HCT116 (cell line): ENCODE data around the gene MYH11. TPM values are rescaled to one million over a fixed set of nuclear protein-coding genes. Genes with fewer than 3 reads are reported as not detected.

Source experiments
- ATAC-seq: fragments of 200-7000 bp; cut with Tn5 transposase; 2 replicates; pipeline ENCODE4 v1.9.1; 2020; ENCODE audit warnings: mild to moderate bottlenecking, moderate library complexity
- BruUV-seq: library from RNA; stranded (reverse); fragments of 400-500 nt; replicated peaks from 2 replicates; lab custom pipeline; 2021; lab: Mats Ljungman, UMichigan
- CTCF ChIA-PET: fragments of 300-600 bp; sonication (Branson Sonifier 250); formaldehyde crosslinking; loops from one replicate; lab custom pipeline; 2021; ENCODE audit warnings: antibody characterized with exemption; lab: Charles Lee
- POLR2A ChIA-PET: fragments of 300-600, 350-600 bp; sonication (Branson Sonifier 250); formaldehyde crosslinking; loops from one replicate; lab custom pipeline; 2021; ENCODE audit warnings: antibody characterized with exemption; lab: Charles Lee
- RAD21 ChIA-PET, 2 experiments: fragments of 300-600 bp; sonication (Branson Sonifier 250); formaldehyde crosslinking; loops; one replicate each; lab custom pipeline; 2023; ENCODE audit warnings: low total read pairs in 2 of 2; ENCODE audit not compliant: uncharacterized antibody in 2 of 2, unreplicated experiment in 2 of 2, low non-redundant PET in 1 of 2; lab: Charles Lee
- DNase-seq: peaks from one replicate; pipeline ENCODE4 v3.0.0-alpha.2; 2010; ENCODE audit warnings: low read depth, low spot score
- H2AFZ ChIP-seq: fragments of 200-600 bp; shearing (Covaris generic), sonication (generic); 2 replicates; pipeline ENCODE4 v1.6.1; 2017; ENCODE audit warnings: low read depth, mixed run types, mixed read lengths, antibody characterized with exemption, low read length; ENCODE audit not compliant: poor library complexity, severe bottlenecking
- H3K27ac ChIP-seq: 2 replicates; pipeline ENCODE4 v1.5.1; 2012; ENCODE audit warnings: low read depth, low read length
- H3K27me3 ChIP-seq: fragments of 200-600 bp; sonication (generic); 2 replicates; pipeline ENCODE4 v1.6.1; 2016; ENCODE audit warnings: mixed run types, low read length, mixed read lengths; ENCODE audit not compliant: insufficient read depth
- H3K36me3 ChIP-seq, 2 experiments: fragments of 200-500 bp in 1 of 2; fragments of 200-600 bp in 1 of 2; sonication (Bioruptor generic) in 1 of 2; sonication (generic) in 1 of 2; 2 replicates each; pipeline versions ENCODE4 v1.5.1 to v1.6.1; 2014 to 2016; ENCODE audit warnings: low read length in 2 of 2, inconsistent platforms in 1 of 2, mixed read lengths in 1 of 2, mixed run types in 1 of 2; ENCODE audit not compliant: insufficient read depth in 2 of 2, control insufficient read depth in 1 of 2
- H3K4me1 ChIP-seq, 2 experiments: fragments of 200-600 bp in 1 of 2; sonication (generic) in 1 of 2; 2 replicates each; pipeline versions ENCODE4 v1.5.1 to v1.6.1; 2012 to 2017; ENCODE audit warnings: low read length in 2 of 2, inconsistent platforms in 1 of 2, mild to moderate bottlenecking in 1 of 2, mixed read lengths in 1 of 2, mixed run types in 1 of 2, moderate library complexity in 1 of 2; ENCODE audit not compliant: insufficient read depth in 2 of 2, control insufficient read depth in 1 of 2
- H3K4me2 ChIP-seq: fragments of 200-600 bp; sonication (generic); 2 replicates; pipeline ENCODE4 v1.6.1; 2017; ENCODE audit warnings: mixed run types, low read length, mixed read lengths
- H3K4me3 ChIP-seq, 2 experiments: fragments of 200-600 bp in 1 of 2; sonication (generic) in 1 of 2; replicated peaks in 1 of 2; 2 replicates each; pipeline ENCODE4 v1.5.1; 2011 to 2016; ENCODE audit warnings: low read length in 2 of 2, control low read depth in 1 of 2, low read depth in 1 of 2, mild to moderate bottlenecking in 1 of 2, mixed read lengths in 1 of 2, mixed run types in 1 of 2
- H3K79me2 ChIP-seq: fragments of 200-600 bp; sonication (generic); 2 replicates; pipeline ENCODE4 v1.6.1; 2017; ENCODE audit warnings: mild to moderate bottlenecking, mixed run types, low read length, moderate library complexity, mixed read lengths; ENCODE audit not compliant: insufficient read depth
- H3K9ac ChIP-seq: fragments of 200-600 bp; sonication (generic); 2 replicates; pipeline ENCODE4 v1.6.1; 2016; ENCODE audit warnings: low read length, mixed read lengths
- H3K9me2 ChIP-seq: fragments of 200-600 bp; sonication (generic), shearing (Covaris generic); 2 replicates; pipeline ENCODE4 v1.6.1; 2017; ENCODE audit warnings: mixed run types, mild to moderate bottlenecking, moderate library complexity; ENCODE audit not compliant: insufficient read depth
- H3K9me3 ChIP-seq, 2 experiments: fragments of 200-500 bp in 1 of 2; fragments of 200-600 bp in 1 of 2; sonication (Bioruptor generic) in 1 of 2; sonication (generic) in 1 of 2; 2 replicates each; pipeline ENCODE4 v1.6.1; 2014 to 2017; ENCODE audit warnings: low read length in 2 of 2, mixed read lengths in 2 of 2, inconsistent platforms in 1 of 2, low read depth in 1 of 2, mild to moderate bottlenecking in 1 of 2, mixed run types in 1 of 2, moderate library complexity in 1 of 2; ENCODE audit not compliant: control insufficient read depth in 1 of 2, insufficient read depth in 1 of 2
- H4K20me1 ChIP-seq: fragments of 200-600 bp; sonication (generic), shearing (Covaris generic); 2 replicates; pipeline ENCODE4 v1.6.1; 2017; ENCODE audit warnings: mixed run types, mild to moderate bottlenecking, moderate library complexity; ENCODE audit not compliant: insufficient read depth
- CBX3 ChIP-seq: IDR thresholded peaks from 2 replicates; pipeline ENCODE4 v1.6.1; 2012; ENCODE audit warnings: low read depth
- FOSL1 ChIP-seq: IDR thresholded peaks from 2 replicates; pipeline ENCODE4 v1.6.1; 2012; ENCODE audit warnings: low read depth
- JUND ChIP-seq: IDR thresholded peaks from 2 replicates; pipeline ENCODE4 v1.6.1; 2012
- SIN3A ChIP-seq: IDR thresholded peaks from 2 replicates; pipeline ENCODE4 v1.6.1; 2012; ENCODE audit warnings: low read depth
- SRF ChIP-seq: IDR thresholded peaks from 2 replicates; pipeline ENCODE4 v1.6.1; 2012; ENCODE audit warnings: low read depth
- ZFX ChIP-seq: fragments of 450-650 bp; IDR thresholded peaks from 2 replicates; pipeline ENCODE4 v1.6.1; 2017
- intact Hi-C: fragments of 100-400 bp; cut with micrococcal nuclease; formaldehyde crosslinking; loops from 2 replicates; pipeline ENCODE4 v1.10.0; 2022
- total RNA-seq: library from RNA; stranded (reverse); gene quantifications from one replicate; pipeline ENCODE4 v1.2.1, GENCODE V29; 2021; ENCODE audit not compliant: unreplicated experiment
- TF ChIP-seq, protein P1 (sequence below): IDR thresholded peaks from 2 replicates; pipeline ENCODE4 v1.6.1; 2012; ENCODE audit warnings: low read depth

Gene MYH11
- total RNA-seq, 1 experiment from 2014 or later: 0.61 TPM

DNA sequence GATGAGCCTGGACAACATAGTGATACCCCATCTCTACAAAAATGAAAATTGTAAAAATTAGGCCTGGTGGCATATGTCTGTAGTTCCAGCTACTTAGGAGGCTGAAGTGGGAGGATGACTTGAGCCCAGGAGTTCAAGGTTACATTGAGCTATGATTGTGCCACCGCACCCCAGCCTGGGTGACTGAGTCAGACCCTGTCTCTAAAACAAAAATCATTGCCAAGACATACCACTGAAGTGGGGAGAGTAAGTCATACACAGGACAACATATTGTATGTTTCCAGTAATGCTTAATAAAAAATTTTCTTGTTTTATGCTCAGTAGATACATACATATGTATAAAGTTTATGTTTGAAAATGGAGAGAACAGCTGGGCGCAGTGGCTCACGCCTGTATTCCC is 167.5 kb downstream of the MYH11 start:
- no peak for TF ChIP-seq CBX3
- TF ChIP-seq FOSL1: no peak
- no peak for TF ChIP-seq JUND
- Histone ChIP-seq H3K27me3 (no peaks in the 10 kb centered on the region), H3K27ac (no peak overlapping the region), H4K20me1 (no peaks in the 10 kb centered on the region), H3K4me3 (no peak overlapping the region), H2AFZ (no peak overlapping the region), H3K9me3 (no peaks in the 10 kb centered on the region), H3K79me2 (peaks cover 19% of the 10 kb centered on the region), H3K4me1 (no peaks in the 10 kb centered on the region), H3K4me2 (no peak overlapping the region), H3K36me3 (peaks cover 44 to 51% of the 10 kb centered on the region in 2 experiments), H3K9me2 (no peaks in the 10 kb centered on the region), H3K9ac (no peak overlapping the region)
- BruUV-seq: no TSS peak
- RAD21 ChIA-PET: interaction anchor here in 1 of 2 experiments (0.5 kb wide), 1 partner anchor 1286 kb away, joined by 3 read pairs; no protein-coding TSS in a partner anchor
- POLR2A ChIA-PET: no interaction called here
- ATAC-seq (no peak), DNase-seq (no peak)
- intact Hi-C loops: no loop called here
- CTCF ChIA-PET: no interaction called here

DNA sequence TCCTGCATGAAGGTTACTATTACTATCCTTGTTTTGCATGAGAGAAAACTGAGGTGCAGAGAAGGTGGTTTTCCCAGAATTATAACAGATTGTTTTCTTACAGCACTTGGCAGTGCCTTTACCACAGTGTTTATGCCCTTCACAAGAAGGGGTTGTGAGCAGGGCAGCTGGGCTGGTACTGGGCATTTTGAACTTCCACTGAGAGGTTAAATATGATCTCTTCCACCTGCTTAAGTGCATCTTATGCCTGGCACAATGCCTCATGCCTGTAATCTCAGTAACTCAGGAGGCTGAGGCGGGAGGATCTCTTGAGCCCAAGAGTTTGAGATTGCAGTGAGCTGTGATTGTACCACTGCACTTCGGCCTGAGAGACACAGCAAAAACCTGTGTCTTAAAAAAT is 170.5 kb downstream of the MYH11 start:
- Histone ChIP-seq H3K4me3 (no peak overlapping the region), H4K20me1 (no peaks in the 10 kb centered on the region), H3K9ac (no peak overlapping the region), H3K27ac (no peak overlapping the region), H3K4me2 (no peak overlapping the region), H3K36me3 (peaks cover 39 to 40% of the 10 kb centered on the region in 2 experiments), H3K27me3 (no peaks in the 10 kb centered on the region), H3K9me3 (no peaks in the 10 kb centered on the region), H3K79me2 (peaks cover 31% of the 10 kb centered on the region), H3K9me2 (no peaks in the 10 kb centered on the region), H2AFZ (no peak overlapping the region), H3K4me1 (peaks cover 0 to 9% of the 10 kb centered on the region in 2 experiments; a peak in 2 of 4 replicates)
- intact Hi-C loops: no loop called here
- DNase-seq (no peak), ATAC-seq (no peak)
- ChIA-PET CTCF (no interaction called here), POLR2A (no interaction called here), RAD21 (no interaction called here)
- TF ChIP-seq SIN3A (no peak), SRF (no peak), ZFX (no peak), CBX3 (no peak)
- TF ChIP-seq, protein P1, sequence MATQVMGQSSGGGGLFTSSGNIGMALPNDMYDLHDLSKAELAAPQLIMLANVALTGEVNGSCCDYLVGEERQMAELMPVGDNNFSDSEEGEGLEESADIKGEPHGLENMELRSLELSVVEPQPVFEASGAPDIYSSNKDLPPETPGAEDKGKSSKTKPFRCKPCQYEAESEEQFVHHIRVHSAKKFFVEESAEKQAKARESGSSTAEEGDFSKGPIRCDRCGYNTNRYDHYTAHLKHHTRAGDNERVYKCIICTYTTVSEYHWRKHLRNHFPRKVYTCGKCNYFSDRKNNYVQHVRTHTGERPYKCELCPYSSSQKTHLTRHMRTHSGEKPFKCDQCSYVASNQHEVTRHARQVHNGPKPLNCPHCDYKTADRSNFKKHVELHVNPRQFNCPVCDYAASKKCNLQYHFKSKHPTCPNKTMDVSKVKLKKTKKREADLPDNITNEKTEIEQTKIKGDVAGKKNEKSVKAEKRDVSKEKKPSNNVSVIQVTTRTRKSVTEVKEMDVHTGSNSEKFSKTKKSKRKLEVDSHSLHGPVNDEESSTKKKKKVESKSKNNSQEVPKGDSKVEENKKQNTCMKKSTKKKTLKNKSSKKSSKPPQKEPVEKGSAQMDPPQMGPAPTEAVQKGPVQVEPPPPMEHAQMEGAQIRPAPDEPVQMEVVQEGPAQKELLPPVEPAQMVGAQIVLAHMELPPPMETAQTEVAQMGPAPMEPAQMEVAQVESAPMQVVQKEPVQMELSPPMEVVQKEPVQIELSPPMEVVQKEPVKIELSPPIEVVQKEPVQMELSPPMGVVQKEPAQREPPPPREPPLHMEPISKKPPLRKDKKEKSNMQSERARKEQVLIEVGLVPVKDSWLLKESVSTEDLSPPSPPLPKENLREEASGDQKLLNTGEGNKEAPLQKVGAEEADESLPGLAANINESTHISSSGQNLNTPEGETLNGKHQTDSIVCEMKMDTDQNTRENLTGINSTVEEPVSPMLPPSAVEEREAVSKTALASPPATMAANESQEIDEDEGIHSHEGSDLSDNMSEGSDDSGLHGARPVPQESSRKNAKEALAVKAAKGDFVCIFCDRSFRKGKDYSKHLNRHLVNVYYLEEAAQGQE: no peak
- no TSS peak for BruUV-seq
